ENCODE data around the gene NKAIN2. TPM values are rescaled to one million over a fixed set of nuclear protein-coding genes. Genes with fewer than 3 reads are reported as not detected.

Gene NKAIN2
- polyA plus RNA-seq, 1 of the 3 experiments (the other 2 are of a cell fraction) = not detected

GRCh38 chr6:124303971-124304370 is 500.3 kb downstream of the NKAIN2 start:
- no peaks in the 10 kb centered on the region for H3F3A ChIP-seq (replicated peaks; ENCODE audit: insufficient read depth)
- H3K27ac ChIP-seq (ENCODE audit: low read depth in 2 of 2, low read length in 1 of 2) = no peak overlapping the region
- WGBS (ENCODE audit: low lambda C conversion rate) = 0% methylated on average over 2 of the region's 2 CpGs
- DNase-seq = no peak
- no peak overlapping the region for H3K4me3 ChIP-seq (ENCODE audit: low read depth in 2 of 2, low read length in 1 of 2)
- H3K4me2 ChIP-seq = no peak overlapping the region
- H3K79me2 ChIP-seq (ENCODE audit: insufficient read depth) = no peaks in the 10 kb centered on the region
- no peaks in the 10 kb centered on the region for H4K20me1 ChIP-seq (ENCODE audit: insufficient read depth)
- no peaks in the 10 kb centered on the region for H3K4me1 ChIP-seq (ENCODE audit: control insufficient read depth in 1 of 2, insufficient read depth in 2 of 2, low read depth in 1 of 2, low read length in 1 of 2)
- TF ChIP-seq FOXM1 (IDR thresholded peaks at IDR 0.05; ENCODE audit: low read depth) = no peak
- no peak for TF ChIP-seq EP300 (IDR thresholded peaks at IDR 0.05; ENCODE audit: borderline replicate concordance in 1 of 2, low read depth in 1 of 2, low read length in 1 of 2)
- no peak for TF ChIP-seq ELF1 (IDR thresholded peaks at IDR 0.05)
- no peak for TF ChIP-seq YY1 (IDR thresholded peaks at IDR 0.05; ENCODE audit: low read depth)
- TF ChIP-seq RAD21 (IDR thresholded peaks at IDR 0.05; ENCODE audit: low read length) = no peak
- no peak for TF ChIP-seq PBX3 (IDR thresholded peaks at IDR 0.05)
- TF ChIP-seq TCF12 (IDR thresholded peaks at IDR 0.05) = no peak
- no peak for TF ChIP-seq NRF1 (IDR thresholded peaks at IDR 0.05; ENCODE audit: low read depth, low read length)
- TF ChIP-seq GABPA (IDR thresholded peaks at IDR 0.05; ENCODE audit: low read depth) = no peak
- no peak for TF ChIP-seq JUND (IDR thresholded peaks at IDR 0.05)
- TF ChIP-seq RXRA (IDR thresholded peaks at IDR 0.05; ENCODE audit: borderline replicate concordance, low read depth) = no peak
- TF ChIP-seq FOSL2 (IDR thresholded peaks at IDR 0.05; ENCODE audit: borderline replicate concordance, low read depth) = no peak
- no peak for TF ChIP-seq REST (IDR thresholded peaks at IDR 0.05; ENCODE audit: low read depth, low read length)
- no peak for TF ChIP-seq MEF2A (IDR thresholded peaks at IDR 0.05; ENCODE audit: borderline replicate concordance, low read depth)
- TF ChIP-seq, protein P1, sequence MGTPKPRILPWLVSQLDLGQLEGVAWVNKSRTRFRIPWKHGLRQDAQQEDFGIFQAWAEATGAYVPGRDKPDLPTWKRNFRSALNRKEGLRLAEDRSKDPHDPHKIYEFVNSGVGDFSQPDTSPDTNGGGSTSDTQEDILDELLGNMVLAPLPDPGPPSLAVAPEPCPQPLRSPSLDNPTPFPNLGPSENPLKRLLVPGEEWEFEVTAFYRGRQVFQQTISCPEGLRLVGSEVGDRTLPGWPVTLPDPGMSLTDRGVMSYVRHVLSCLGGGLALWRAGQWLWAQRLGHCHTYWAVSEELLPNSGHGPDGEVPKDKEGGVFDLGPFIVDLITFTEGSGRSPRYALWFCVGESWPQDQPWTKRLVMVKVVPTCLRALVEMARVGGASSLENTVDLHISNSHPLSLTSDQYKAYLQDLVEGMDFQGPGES (IDR thresholded peaks at IDR 0.05; ENCODE audit: low read depth, low read length) = no peak
- no peak overlapping the region for H2AFZ ChIP-seq (ENCODE audit: low read depth)
- ChIA-PET POLR2A (no interaction called here), CTCF (no interaction called here)
- H3K9me2 ChIP-seq = no peaks in the 10 kb centered on the region
- no peaks in the 10 kb centered on the region for H3K36me3 ChIP-seq (replicated peaks in 1 of 2; ENCODE audit: control insufficient read depth in 1 of 2, insufficient read depth in 2 of 2, low read length in 1 of 2)
- H3K27me3 ChIP-seq (ENCODE audit: insufficient read depth) = no peaks in the 10 kb centered on the region
- H3K9ac ChIP-seq = no peak overlapping the region
- H3K9me3 ChIP-seq = no peaks in the 10 kb centered on the region

All from SK-N-SH (cell line).